HG03280 (cell line): ENCODE data around the gene WNT9B.
A peak's percentile ranks its signal among the peaks of the same experiment; 100 is the strongest.
"Not testable (repeated sequence)": the region's sequence is repeated elsewhere in the genome, so short reads cannot be mapped to it uniquely, and the experiment has no call there.

ENCODE experiments used
- ATAC-seq: cut with Tn5 transposase; IDR thresholded peaks from one replicate; pipeline ENCODE4 v1.9.1; 2021; ENCODE audit warnings: mild to moderate bottlenecking, moderate library complexity; ENCODE audit not compliant: unreplicated experiment

Gene WNT9B

DNA sequence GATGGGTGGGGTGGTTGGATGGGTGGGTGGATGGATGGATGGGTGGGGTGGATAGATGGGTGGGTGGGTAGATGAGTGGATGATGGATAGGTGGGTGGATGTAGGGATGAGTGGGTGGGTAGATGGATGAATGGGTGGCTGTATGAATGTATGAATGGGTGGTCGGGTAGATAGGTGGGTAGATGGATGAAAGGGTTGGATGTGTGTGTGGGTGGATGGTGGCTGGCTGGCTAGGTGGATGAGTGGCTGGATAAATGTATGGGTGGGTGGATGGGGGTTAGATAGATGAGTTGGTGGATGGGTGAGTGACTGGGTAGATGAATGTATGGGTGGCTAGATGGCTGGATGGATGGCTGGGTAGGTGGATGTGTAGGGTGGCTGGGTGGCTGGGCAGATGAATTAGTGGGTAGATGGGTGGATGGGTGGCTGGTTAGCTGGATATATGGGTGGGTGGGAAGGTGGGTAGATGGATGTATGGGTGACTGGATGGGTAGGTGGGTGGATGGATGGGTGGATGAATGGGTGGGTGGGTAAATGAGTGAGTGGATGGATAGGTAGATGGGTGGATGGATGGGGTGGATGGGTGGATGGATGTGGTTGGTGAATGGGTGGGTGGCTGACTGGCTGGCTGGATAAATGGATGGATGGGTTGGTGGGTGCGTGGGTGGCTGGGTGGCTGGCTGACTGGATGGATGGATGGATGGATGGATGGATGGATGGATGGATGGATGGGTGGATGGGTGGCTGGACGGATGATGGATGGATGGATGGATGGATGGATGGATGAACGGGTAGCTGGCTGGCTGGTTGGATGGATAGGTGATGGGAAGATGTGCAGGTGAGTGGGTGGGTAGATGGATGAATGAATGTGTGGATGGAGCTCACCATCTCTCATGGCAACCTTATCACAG, 52.6 kb downstream of the WNT9B start:
- no peak for ATAC-seq

DNA sequence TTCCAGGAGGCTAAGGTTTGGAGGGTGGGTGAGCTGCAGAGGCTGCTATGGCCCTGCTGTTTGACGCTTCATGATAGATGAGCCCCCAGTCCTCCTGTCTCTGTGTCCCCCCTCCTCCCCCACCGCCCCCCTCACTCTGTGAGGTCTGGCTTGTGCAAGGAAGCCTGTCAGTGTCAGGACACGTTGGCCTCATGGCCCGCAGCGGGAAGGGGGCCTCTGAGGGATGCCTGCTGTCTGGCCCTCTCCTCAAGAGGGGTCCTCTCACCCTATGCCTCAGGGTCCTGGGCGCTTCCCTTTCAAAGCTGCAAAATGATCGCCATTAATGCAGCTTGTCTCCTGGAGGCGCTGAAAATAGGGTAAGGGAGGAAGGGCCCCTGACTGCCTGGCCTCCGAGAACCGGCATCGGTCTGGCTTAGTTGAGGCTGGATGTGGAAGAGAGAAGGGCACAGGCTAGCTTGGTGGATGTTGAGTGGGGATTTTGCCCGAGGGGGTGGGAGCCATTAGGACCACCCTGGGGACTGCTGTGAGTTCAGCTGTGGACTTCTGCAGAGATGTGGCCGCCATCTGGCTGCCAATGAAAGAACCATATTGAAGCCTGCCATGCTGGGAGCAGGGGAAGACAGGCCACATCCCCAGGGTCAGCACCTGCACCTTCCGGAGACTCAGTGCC, 56.8 kb downstream of the WNT9B start:
- ATAC-seq, result no peak

DNA sequence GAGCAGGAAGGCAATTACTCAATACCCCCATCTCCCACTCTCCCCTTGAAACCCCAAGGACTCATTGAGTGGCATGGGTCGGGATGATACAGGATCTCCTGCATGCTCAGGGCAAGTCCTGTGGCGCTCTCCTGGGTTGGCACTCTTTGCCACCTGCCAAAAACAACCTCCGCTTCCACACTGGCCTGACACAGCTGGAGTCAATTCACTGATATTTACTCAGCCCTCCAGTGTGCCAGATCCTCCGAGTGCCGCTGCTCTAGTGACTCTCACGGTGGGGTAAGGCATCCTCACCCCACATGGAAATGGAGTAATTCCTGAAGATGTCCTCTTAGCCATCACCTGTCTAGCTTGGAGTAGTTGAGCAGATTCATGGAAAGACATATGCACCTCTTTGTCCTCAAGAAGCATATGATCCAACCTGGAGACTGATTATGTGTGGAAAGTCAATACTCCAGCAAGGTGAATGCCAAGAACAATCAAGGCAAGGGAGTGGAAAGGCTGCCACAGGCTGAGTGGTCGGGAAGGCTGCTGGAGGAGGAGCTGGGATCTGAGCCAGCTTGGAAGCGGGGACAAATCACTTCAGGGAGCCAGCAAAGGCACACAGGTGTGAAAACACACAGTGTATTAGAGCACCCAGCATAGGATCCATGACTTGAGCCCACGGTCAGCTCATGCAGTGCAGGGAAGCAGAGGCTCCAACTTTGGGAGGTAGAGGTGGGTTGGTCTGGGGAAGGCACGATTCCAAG, 59.0 kb downstream of the WNT9B start:
- no peak for ATAC-seq

DNA sequence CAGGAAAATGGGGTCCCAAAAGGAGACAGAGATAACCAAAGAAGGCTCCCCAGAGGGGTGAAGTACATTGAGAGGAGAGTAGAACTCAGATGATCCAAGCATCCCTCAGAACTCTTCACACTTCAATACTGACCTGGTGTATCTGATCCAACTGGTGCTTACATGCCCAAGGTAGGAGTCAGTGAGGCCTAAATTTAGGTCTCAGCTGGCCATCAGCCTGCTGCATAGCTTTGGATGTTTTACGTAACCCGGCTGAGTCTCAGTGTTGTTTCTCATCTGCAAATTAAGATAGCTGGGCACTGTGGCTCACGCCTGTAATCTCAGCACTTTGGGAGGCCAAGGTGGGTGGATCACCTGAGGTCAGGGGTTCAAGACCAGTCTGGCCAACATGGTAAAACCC, 59.9 kb downstream of the WNT9B start:
- no peak for ATAC-seq

GRCh38 chr17:46915596-46915995, 64.2 kb downstream of the WNT9B start:
- ATAC-seq, result no peak

DNA sequence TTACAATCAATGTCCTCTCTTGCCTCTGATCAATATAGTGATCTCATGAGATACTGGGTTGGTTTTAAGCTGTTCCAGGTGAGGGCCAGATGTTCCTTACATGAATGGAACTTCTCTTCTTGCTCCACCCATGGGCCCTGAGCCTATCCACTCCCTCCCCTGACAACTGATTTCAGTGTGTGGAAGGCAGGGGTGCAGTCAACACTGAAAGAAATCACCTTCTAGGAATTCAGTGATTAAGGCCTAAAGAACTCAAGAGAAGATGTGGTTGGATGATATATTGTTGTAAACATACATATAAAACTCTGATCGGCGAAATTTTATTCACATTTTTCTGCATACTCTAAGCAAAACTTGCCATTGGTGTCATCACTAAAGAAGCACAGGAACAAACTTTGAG, 64.8 kb downstream of the WNT9B start:
- no peak for ATAC-seq

GRCh38 chr17:46916623-46917022, 65.2 kb downstream of the WNT9B start:
- no peak for ATAC-seq

- ATAC-seq, result no peak
Observed at GRCh38 chr17:46917041-46917440, 65.7 kb downstream of the WNT9B start.

DNA sequence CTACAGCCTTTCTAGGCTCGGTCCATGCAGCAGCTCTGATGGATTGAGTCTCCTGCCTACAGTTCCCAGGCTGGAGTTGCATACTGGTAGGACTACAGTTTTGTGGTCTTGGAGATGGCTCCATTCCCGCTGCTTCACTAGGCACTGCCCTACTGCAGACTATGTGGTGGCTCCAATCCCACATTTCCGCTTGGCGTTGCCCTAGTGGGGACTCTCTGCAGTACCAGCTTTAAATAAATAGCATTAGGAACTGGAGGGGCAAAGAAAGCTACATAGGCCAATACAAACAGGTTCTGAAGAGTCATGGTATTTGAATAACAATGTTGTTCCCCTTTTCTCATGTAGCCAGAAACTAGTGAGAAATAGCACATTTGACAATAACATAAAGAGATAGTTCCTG, 66.1 kb downstream of the WNT9B start:
- ATAC-seq, result no peak

DNA sequence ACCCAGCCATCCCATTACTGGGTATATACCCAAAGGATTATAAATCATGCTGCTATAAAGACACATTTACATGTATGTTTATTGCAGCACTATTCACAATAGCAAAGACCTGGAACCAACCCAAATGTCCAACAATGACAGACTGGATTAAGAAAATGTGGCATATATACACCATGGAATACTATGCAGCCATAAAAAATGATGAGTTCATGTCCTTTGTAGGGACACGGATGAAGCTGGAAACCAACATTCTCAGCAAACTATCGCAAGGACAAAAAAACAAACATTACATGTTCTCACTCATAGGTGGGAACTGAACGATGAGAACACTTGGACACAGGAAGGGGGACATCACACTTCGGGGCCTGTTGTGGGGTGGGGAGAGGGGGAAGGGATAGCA, 70.6 kb downstream of the WNT9B start:
- ATAC-seq, result not testable (repeated sequence)

DNA sequence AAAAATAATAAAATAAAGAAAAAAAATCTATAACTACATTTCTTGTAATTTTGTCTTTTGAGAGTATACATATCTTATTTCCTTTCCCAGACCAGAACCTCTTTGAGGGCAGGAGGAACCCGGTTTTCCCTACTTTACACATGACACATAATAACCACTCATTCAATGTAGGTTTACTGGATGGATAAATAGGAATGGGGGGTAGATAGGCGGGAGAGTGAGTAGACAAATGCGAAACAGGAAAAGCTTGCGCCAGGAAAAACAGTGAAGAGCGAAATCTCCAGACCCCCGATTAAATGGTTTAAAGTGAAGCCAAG, 71.1 kb downstream of the WNT9B start:
- no peak for ATAC-seq

DNA sequence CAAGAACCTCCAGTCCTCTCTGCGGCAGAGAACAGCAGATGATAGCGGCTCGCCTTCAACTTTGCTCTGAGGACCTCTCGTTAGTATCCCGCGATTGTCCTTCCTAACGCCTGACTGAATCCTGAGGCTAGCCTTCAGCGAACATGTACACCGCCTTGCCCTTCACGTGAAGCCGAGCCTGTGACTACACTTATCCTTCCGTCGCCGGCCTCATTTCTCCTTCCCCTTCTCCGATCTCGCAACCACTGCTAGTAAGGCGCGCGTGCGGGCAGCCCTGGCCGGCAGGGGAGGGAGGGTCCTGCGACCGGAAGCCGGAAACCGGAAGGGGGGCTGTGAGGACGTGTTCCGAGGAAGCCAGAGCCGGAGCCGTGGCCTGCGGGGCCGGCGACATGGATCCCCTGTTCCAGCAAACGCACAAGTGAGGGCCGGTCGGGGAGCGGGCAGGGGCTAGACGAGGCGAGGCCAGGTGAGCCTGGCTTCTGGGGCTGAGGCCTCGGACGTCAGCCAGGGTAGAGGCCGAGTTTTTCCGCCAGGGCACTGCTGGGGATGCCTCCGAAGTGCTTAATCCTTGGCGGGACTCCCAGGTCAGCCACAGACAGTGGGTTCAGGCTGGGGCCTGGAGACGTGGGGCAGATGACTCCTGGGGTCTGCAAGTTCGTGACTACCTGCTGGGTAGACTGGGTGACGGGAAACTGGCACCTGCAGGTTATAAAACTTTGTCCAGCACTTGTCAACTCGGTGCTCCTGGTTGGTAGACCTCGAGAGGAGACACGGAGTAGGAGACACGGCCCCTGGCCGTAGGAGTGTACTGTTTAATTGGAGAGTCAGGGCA, 71.6 kb downstream of the WNT9B start, which contains the start of gene GOSR2:
Gene GOSR2 (plus strand): TSS at position 357 of the 832 bp plus-strand sequence. CDS start 33 bp downstream, at position 390.
- peak; percentile 94 for ATAC-seq

GRCh38 chr17:46925185-46925868, 73.9 kb downstream of the WNT9B start:
- ATAC-seq, result no peak

GRCh38 chr17:46928467-46929261, 77.3 kb downstream of the WNT9B start:
- no peak for ATAC-seq

GRCh38 chr17:46929413-46929812, 78.0 kb downstream of the WNT9B start:
- no peak for ATAC-seq

GRCh38 chr17:46930051-46930450, 78.7 kb downstream of the WNT9B start:
- no peak for ATAC-seq

DNA sequence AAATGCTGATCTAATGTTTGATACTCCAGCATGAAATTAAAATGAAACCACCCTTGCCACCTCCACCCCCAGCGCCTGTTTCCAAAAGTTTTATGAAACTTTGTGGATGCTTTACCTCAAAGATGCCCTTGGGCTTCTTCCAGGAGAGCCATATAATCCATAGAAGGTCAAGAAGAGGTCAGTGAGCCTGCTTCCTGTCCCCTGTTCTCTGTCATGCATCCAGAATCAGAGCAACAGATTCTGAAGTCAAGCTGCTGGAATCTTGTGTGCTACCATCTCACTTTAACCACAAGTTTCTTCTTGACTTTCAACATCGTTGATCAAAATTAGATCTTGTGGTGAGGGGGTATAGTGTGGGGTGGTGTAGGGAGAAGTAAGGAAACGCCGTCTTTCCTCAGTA, 80.2 kb downstream of the WNT9B start:
- ATAC-seq, result no peak

GRCh38 chr17:46935658-46936266, 84.4 kb downstream of the WNT9B start:
- no peak for ATAC-seq
